ENCODE results near the gene SAMD10. TPM values are rescaled to one million over a fixed set of nuclear protein-coding genes. Genes with fewer than 3 reads are reported as not detected.
"Not testable (repeated sequence)": the region's sequence is repeated elsewhere in the genome, so short reads cannot be mapped to it uniquely, and the experiment has no call there.

SAMD10 gene
- total RNA-seq, 1 experiment from 2014 or later = not detected

- in situ Hi-C loops (cut with HindIII; ENCODE audit: low sequenced_read_pairs); DNase-seq (ENCODE audit: low spot score): not testable (repeated sequence)
Measured at GRCh38 chr20:63971960-63972311, 7.5 kb downstream of the SAMD10 start.

GRCh38 chr20:63970714-63971431 lies 8.6 kb downstream of the SAMD10 start:
- DNase-seq (ENCODE audit: low spot score) = no peak
- in situ Hi-C loops (cut with HindIII; ENCODE audit: low sequenced_read_pairs) = no loop called here

GRCh38 chr20:63969838-63970713 lies 9.4 kb downstream of the SAMD10 start, which contains the start of gene ZNF512B:
TSS of gene ZNF512B (minus strand) at chr20:63969930. CDS start at chr20:63967950, 1,980 bp downstream.
- DNase-seq (ENCODE audit: low spot score) = peak; percentile 49
- in situ Hi-C loops (cut with HindIII; ENCODE audit: low sequenced_read_pairs) = no loop called here

GRCh38 chr20:63968928-63969760 lies 10.3 kb downstream of the SAMD10 start:
- DNase-seq (ENCODE audit: low spot score) = no peak
- in situ Hi-C loops (cut with HindIII; ENCODE audit: low sequenced_read_pairs) = no loop called here

GRCh38 chr20:63968136-63968927 lies 11.1 kb downstream of the SAMD10 start:
- in situ Hi-C loops (cut with HindIII; ENCODE audit: low sequenced_read_pairs) = no loop called here
- DNase-seq (ENCODE audit: low spot score) = no peak

GRCh38 chr20:63967330-63968135 lies 11.9 kb downstream of the SAMD10 start:
- in situ Hi-C loops (cut with HindIII; ENCODE audit: low sequenced_read_pairs) = no loop called here
- no peak for DNase-seq (ENCODE audit: low spot score)

GRCh38 chr20:63966944-63967322 lies 12.5 kb downstream of the SAMD10 start:
- in situ Hi-C loops (cut with HindIII; ENCODE audit: low sequenced_read_pairs) = no loop called here

GRCh38 chr20:63966172-63966943 lies 13.1 kb downstream of the SAMD10 start:
- in situ Hi-C loops (cut with HindIII; ENCODE audit: low sequenced_read_pairs) = no loop called here
- DNase-seq (ENCODE audit: low spot score) = no peak

More at GRCh38 chr20:63966944-63967322, 12.5 kb downstream of the SAMD10 start:
- no peak for DNase-seq (ENCODE audit: low spot score)

GRCh38 chr20:63964412-63964811 lies 15.0 kb downstream of the SAMD10 start:
- in situ Hi-C loops (cut with HindIII; ENCODE audit: low sequenced_read_pairs) = no loop called here
- DNase-seq (ENCODE audit: low spot score) = no peak

GRCh38 chr20:63963784-63964301 lies 15.6 kb downstream of the SAMD10 start:
- in situ Hi-C loops (cut with HindIII; ENCODE audit: low sequenced_read_pairs) = no loop called here
- DNase-seq (ENCODE audit: low spot score) = no peak

GRCh38 chr20:63963348-63963741 lies 16.1 kb downstream of the SAMD10 start:
- DNase-seq (ENCODE audit: low spot score) = no peak
- in situ Hi-C loops (cut with HindIII; ENCODE audit: low sequenced_read_pairs) = no loop called here

- in situ Hi-C loops (cut with HindIII; ENCODE audit: low sequenced_read_pairs) = no loop called here
- DNase-seq (ENCODE audit: low spot score) = no peak
Measured at GRCh38 chr20:63962426-63963347, 16.8 kb downstream of the SAMD10 start.

GRCh38 chr20:63961664-63962425 lies 17.6 kb downstream of the SAMD10 start:
- in situ Hi-C loops (cut with HindIII; ENCODE audit: low sequenced_read_pairs) = no loop called here
- DNase-seq (ENCODE audit: low spot score) = no peak

- in situ Hi-C loops (cut with HindIII; ENCODE audit: low sequenced_read_pairs); DNase-seq (ENCODE audit: low spot score): not testable (repeated sequence)
Measured at GRCh38 chr20:63960654-63961621, 18.5 kb downstream of the SAMD10 start.
